Activated CD4-positive, alpha-beta T cell treated with anti-CD3 and anti-CD28 coated beads for 36 hours (primary cell): ENCODE measurements around the gene ETS1. TPM values are rescaled to one million over a fixed set of nuclear protein-coding genes. Genes with fewer than 3 reads are reported as not detected.

Experiments used
- ATAC-seq: fragments of 200-7000 bp; cut with Tn5 transposase; one replicate; pipeline ENCODE4 v1.10.0; 2021; ENCODE audit warnings: mild to moderate bottlenecking, moderate library complexity
- CTCF ChIA-PET: fragments of 350-600 bp; sonication (Branson Sonifier 250); formaldehyde crosslinking; loops from one replicate; lab custom pipeline; 2021; ENCODE audit warnings: antibody characterized with exemption; lab: Charles Lee
- POLR2A ChIA-PET: fragments of 350-600 bp; sonication (Branson Sonifier 250); formaldehyde crosslinking; loops from one replicate; lab custom pipeline; 2021; ENCODE audit warnings: antibody characterized with exemption, inconsistent platforms; lab: Charles Lee
- DNase-seq: peaks from one replicate; pipeline ENCODE4 v3.0.0-alpha.2; 2020
- H3K27ac Mint-ChIP-seq: one replicate; pipeline ENCODE4 v1.8.0; 2021; ENCODE audit warnings: mixed read lengths
- H3K27me3 Mint-ChIP-seq: one replicate; pipeline ENCODE4 v1.8.0; 2021; ENCODE audit warnings: mixed read lengths
- H3K36me3 Mint-ChIP-seq: one replicate; pipeline ENCODE4 v1.8.0; 2021; ENCODE audit warnings: low read depth, mixed read lengths
- H3K4me1 Mint-ChIP-seq: one replicate; pipeline ENCODE4 v1.8.0; 2021; ENCODE audit warnings: mixed read lengths
- H3K4me3 Mint-ChIP-seq: one replicate; pipeline ENCODE4 v1.8.0; 2021; ENCODE audit warnings: mild to moderate bottlenecking, moderate library complexity, mixed read lengths
- H3K9me3 Mint-ChIP-seq: one replicate; pipeline ENCODE4 v1.8.0; 2021; ENCODE audit warnings: low read depth, mixed read lengths
- intact Hi-C, 2 experiments: fragments of 100-400 bp; cut with DNase I in 1 of 2; cut with micrococcal nuclease in 1 of 2; formaldehyde crosslinking; loops; one replicate each; pipeline versions ENCODE4 v1.14.2 to v1.15.1; 2022 to 2024; cut with DNase I, micrococcal nuclease
- total RNA-seq, 2 experiments: library from RNA; stranded (reverse); gene quantifications; one replicate each; pipeline ENCODE4 v1.2.3, GENCODE V29; 2021

Gene ETS1
- total RNA-seq, 2 experiments from 2014 or later = 410 to 449 TPM

GRCh38 chr11:128477811-128478210 is 109.5 kb downstream of the ETS1 start:
- no peaks in the 10 kb centered on the region for H3K9me3 Mint-ChIP-seq
- DNase-seq = no peak
- no peaks in the 10 kb centered on the region for H3K27me3 Mint-ChIP-seq
- ATAC-seq = no peak
- CTCF ChIA-PET = interaction anchor here (0.7 to 1.8 kb wide), 3 partner anchors 20 to 152 kb away, joined by 4 to 5 read pairs (median 5); no protein-coding TSS in a partner anchor
- H3K27ac Mint-ChIP-seq = peak overlapping the region; percentile 94
- peaks cover 99% of the 10 kb centered on the region for H3K36me3 Mint-ChIP-seq
- H3K4me3 Mint-ChIP-seq = peak overlapping the region; percentile 72
- intact Hi-C loops = loop anchor here (2.0 kb wide), 2 partner anchors 77 to 103 kb away; no protein-coding TSS in a partner anchor
- POLR2A ChIA-PET = interaction anchor here (1.8 kb wide), 1 partner anchor 187 kb away, joined by 4 read pairs; no protein-coding TSS in a partner anchor
- H3K4me1 Mint-ChIP-seq = peaks cover 98% of the 10 kb centered on the region

GRCh38 chr11:128477278-128477677 is 110.1 kb downstream of the ETS1 start:
- peaks cover 99% of the 10 kb centered on the region for H3K36me3 Mint-ChIP-seq
- DNase-seq (no peak), ATAC-seq (no peak)
- CTCF ChIA-PET = interaction anchor here (0.7 to 1.8 kb wide), 11 partner anchors 12 to 305 kb away, joined by 3 to 7 read pairs (median 4); no protein-coding TSS in a partner anchor
- peak overlapping the region; percentile 72 for H3K4me3 Mint-ChIP-seq
- no peaks in the 10 kb centered on the region for H3K9me3 Mint-ChIP-seq
- H3K27ac Mint-ChIP-seq = peak overlapping the region; percentile 94
- peaks cover 99% of the 10 kb centered on the region for H3K4me1 Mint-ChIP-seq
- H3K27me3 Mint-ChIP-seq = no peaks in the 10 kb centered on the region
- intact Hi-C loops = loop anchor here (2.0 kb wide), 2 partner anchors 78 to 104 kb away; no protein-coding TSS in a partner anchor
- POLR2A ChIA-PET = interaction anchor here (1.4 to 1.8 kb wide), 2 partner anchors 187 to 188 kb away, joined by 4 to 5 read pairs; no protein-coding TSS in a partner anchor

GRCh38 chr11:128476729-128477128 is 110.6 kb downstream of the ETS1 start:
- Mint-ChIP-seq H3K27ac (peak overlapping the region; percentile 94), H3K4me1 (peaks cover 99% of the 10 kb centered on the region), H3K9me3 (no peaks in the 10 kb centered on the region), H3K27me3 (no peaks in the 10 kb centered on the region), H3K36me3 (peaks cover 99% of the 10 kb centered on the region), H3K4me3 (peak overlapping the region; percentile 72)
- peak; percentile 79 for DNase-seq
- intact Hi-C loops = loop anchor here (2.0 kb wide), 2 partner anchors 78 to 104 kb away; no protein-coding TSS in a partner anchor
- POLR2A ChIA-PET = interaction anchor here (1.4 to 1.8 kb wide), 2 partner anchors 186 to 188 kb away, joined by 4 to 5 read pairs; no protein-coding TSS in a partner anchor
- CTCF ChIA-PET = interaction anchor here (0.7 to 1.8 kb wide), 12 partner anchors 11 to 305 kb away, joined by 3 to 7 read pairs (median 4); no protein-coding TSS in a partner anchor
- peak; percentile 8 for ATAC-seq

GRCh38 chr11:128476049-128476448 is 111.3 kb downstream of the ETS1 start:
- DNase-seq = no peak
- peaks cover 98% of the 10 kb centered on the region for H3K36me3 Mint-ChIP-seq

GRCh38 chr11:128474036-128474874 is 113.1 kb downstream of the ETS1 start:
- no peak for DNase-seq
- Mint-ChIP-seq H3K4me3 (peak overlapping the region; percentile 72), H3K36me3 (peaks cover 92% of the 10 kb centered on the region), H3K27me3 (no peaks in the 10 kb centered on the region), H3K4me1 (peaks cover 96% of the 10 kb centered on the region), H3K9me3 (no peaks in the 10 kb centered on the region), H3K27ac (peak overlapping the region; percentile 94)
- intact Hi-C loops = loop anchor here (5.0 kb wide), 6 partner anchors 33 to 437 kb away; no protein-coding TSS in a partner anchor
- no peak for ATAC-seq
- CTCF ChIA-PET = interaction anchor here (0.7 to 9.0 kb wide), 19 partner anchors 10 to 317 kb away, joined by 3 to 86 read pairs (median 4); no protein-coding TSS in a partner anchor
- POLR2A ChIA-PET = interaction anchor here (0.6 to 4.9 kb wide), 9 partner anchors 9 to 248 kb away, joined by 3 to 42 read pairs (median 4); no protein-coding TSS in a partner anchor

More at GRCh38 chr11:128476049-128476448, 111.3 kb downstream of the ETS1 start:
- CTCF ChIA-PET = interaction anchor here (0.7 to 3.0 kb wide), 13 partner anchors 11 to 304 kb away, joined by 3 to 12 read pairs (median 5); no protein-coding TSS in a partner anchor
- ATAC-seq = no peak
- Mint-ChIP-seq H3K27me3 (no peaks in the 10 kb centered on the region), H3K27ac (peak overlapping the region; percentile 94), H3K4me1 (peaks cover 99% of the 10 kb centered on the region), H3K4me3 (peak overlapping the region; percentile 72), H3K9me3 (no peaks in the 10 kb centered on the region)
- intact Hi-C loops = loop anchor here (2.0 kb wide), 2 partner anchors 79 to 105 kb away; no protein-coding TSS in a partner anchor
- POLR2A ChIA-PET = interaction anchor here (1.4 to 1.8 kb wide), 2 partner anchors 185 to 187 kb away, joined by 4 to 5 read pairs; no protein-coding TSS in a partner anchor

- ChIA-PET POLR2A (interaction anchor here (0.7 to 4.9 kb wide), 5 partner anchors 9 to 184 kb away, joined by 3 to 42 read pairs (median 9); no protein-coding TSS in a partner anchor), CTCF (interaction anchor here (0.6 to 9.0 kb wide), 17 partner anchors 11 to 184 kb away, joined by 3 to 86 read pairs (median 5); no protein-coding TSS in a partner anchor)
- Mint-ChIP-seq H3K9me3 (no peaks in the 10 kb centered on the region), H3K27me3 (no peaks in the 10 kb centered on the region), H3K4me3 (peak overlapping the region; percentile 72), H3K4me1 (peaks cover 96% of the 10 kb centered on the region), H3K36me3 (peaks cover 92% of the 10 kb centered on the region), H3K27ac (peak overlapping the region; percentile 94)
- intact Hi-C loops = loop anchor here (2.0 to 5.0 kb wide), 10 partner anchors 34 to 436 kb away; no protein-coding TSS in a partner anchor
- DNase-seq = peak; percentile 65
- ATAC-seq = no peak
Observed at GRCh38 chr11:128473636-128474035, 113.7 kb downstream of the ETS1 start.

- peaks cover 94% of the 10 kb centered on the region for H3K36me3 Mint-ChIP-seq
- intact Hi-C loops = loop anchor here (1.0 to 5.0 kb wide), 20 partner anchors 10 to 435 kb away; no protein-coding TSS in a partner anchor
- ATAC-seq (peak; percentile 67), DNase-seq (peak; percentile 83)
- peaks cover 97% of the 10 kb centered on the region for H3K4me1 Mint-ChIP-seq
- no peaks in the 10 kb centered on the region for H3K9me3 Mint-ChIP-seq
- CTCF ChIA-PET = interaction anchor here (0.5 to 9.0 kb wide), 29 partner anchors 9 to 562 kb away, joined by 3 to 86 read pairs (median 5); no protein-coding TSS in a partner anchor
- H3K4me3 Mint-ChIP-seq = peak overlapping the region; percentile 72
- POLR2A ChIA-PET = interaction anchor here (0.5 to 4.9 kb wide), 33 partner anchors 8 to 261 kb away, joined by 3 to 42 read pairs (median 4); no protein-coding TSS in a partner anchor
- peak overlapping the region; percentile 99 for H3K27ac Mint-ChIP-seq
- no peaks in the 10 kb centered on the region for H3K27me3 Mint-ChIP-seq
Observed at GRCh38 chr11:128472128-128473089, 114.9 kb downstream of the ETS1 start.

- Mint-ChIP-seq H3K27me3 (no peaks in the 10 kb centered on the region), H3K9me3 (no peaks in the 10 kb centered on the region), H3K36me3 (peaks cover 94% of the 10 kb centered on the region), H3K27ac (peak overlapping the region; percentile 99), H3K4me1 (peaks cover 97% of the 10 kb centered on the region), H3K4me3 (peak overlapping the region; percentile 72)
- CTCF ChIA-PET = interaction anchor here (0.7 to 9.0 kb wide), 20 partner anchors 13 to 181 kb away, joined by 3 to 86 read pairs (median 6); no protein-coding TSS in a partner anchor
- ATAC-seq = peak; percentile 31
- intact Hi-C loops = loop anchor here (5.0 kb wide), 6 partner anchors 36 to 434 kb away; no protein-coding TSS in a partner anchor
- DNase-seq = peak; percentile 78
- POLR2A ChIA-PET = interaction anchor here (0.6 to 4.9 kb wide), 23 partner anchors 12 to 245 kb away, joined by 3 to 42 read pairs (median 8); no protein-coding TSS in a partner anchor
Observed at GRCh38 chr11:128471138-128471661, 116.2 kb downstream of the ETS1 start.

GRCh38 chr11:128470081-128470480 is 117.3 kb downstream of the ETS1 start:
- Mint-ChIP-seq H3K4me1 (peaks cover 97% of the 10 kb centered on the region), H3K9me3 (no peaks in the 10 kb centered on the region), H3K27ac (peak overlapping the region; percentile 99), H3K36me3 (peaks cover 94% of the 10 kb centered on the region), H3K27me3 (no peaks in the 10 kb centered on the region), H3K4me3 (peak overlapping the region; percentile 72)
- ATAC-seq (peak; percentile 13), DNase-seq (peak; percentile 73)
- ChIA-PET POLR2A (no interaction called here), CTCF (interaction anchor here (0.5 to 9.0 kb wide), 10 partner anchors 14 to 298 kb away, joined by 3 to 86 read pairs (median 4); no protein-coding TSS in a partner anchor)
- intact Hi-C loops = loop anchor here (1.0 to 5.0 kb wide), 8 partner anchors 9 to 433 kb away; no protein-coding TSS in a partner anchor
